SU-DHL-6 (cell line): ENCODE measurements around the gene LRRC4C.

Experiments used
- CTCF ChIP-seq: fragments of 200-600 bp; sonication (generic); IDR thresholded peaks from one replicate; pipeline ENCODE4 v1.5.1; 2017; ENCODE audit warnings: antibody characterized with exemption, mild to moderate bottlenecking, low read length, moderate library complexity; ENCODE audit not compliant: insufficient read depth, poor library complexity, severe bottlenecking
- EZH2phosphoT487 ChIP-seq: fragments of 200-600 bp; sonication (generic), shearing (Covaris generic); conservative IDR thresholded peaks from 2 replicates; pipeline ENCODE4 v1.6.1; 2018; ENCODE audit warnings: mild to moderate bottlenecking, antibody characterized with exemption, low read length, moderate library complexity, mixed read lengths

GRCh38 chr11:40701027-40701426 lies 758.4 kb downstream of the LRRC4C start:
- TF ChIP-seq CTCF (no peak), EZH2phosphoT487 (no peak)
